GM19035 (cell line): Measurements from ENCODE around the gene INPP5E.
"Not testable (repeated sequence)": the region's sequence is repeated elsewhere in the genome, so short reads cannot be mapped to it uniquely, and the experiment has no call there.

ENCODE experiments used
- ATAC-seq: cut with Tn5 transposase; IDR thresholded peaks from one replicate; pipeline ENCODE4 v1.9.1; 2021; ENCODE audit not compliant: unreplicated experiment

The INPP5E gene

GRCh38 chr9:136430588-136431234 lies 8.9 kb downstream of the INPP5E start:
- ATAC-seq = no peak

- ATAC-seq = no peak
Observed at GRCh38 chr9:136429683-136430491, 9.8 kb downstream of the INPP5E start.

- no peak for ATAC-seq
Observed at GRCh38 chr9:136429075-136429628, 10.5 kb downstream of the INPP5E start.

GRCh38 chr9:136426787-136427186 lies 12.9 kb downstream of the INPP5E start:
- no peak for ATAC-seq

- not testable (repeated sequence) for ATAC-seq
Observed at GRCh38 chr9:136425367-136425766, 14.3 kb downstream of the INPP5E start.

GRCh38 chr9:136424750-136425362 lies 14.8 kb downstream of the INPP5E start:
- ATAC-seq = no peak

GRCh38 chr9:136423432-136424146 lies 16.1 kb downstream of the INPP5E start:
- ATAC-seq = no peak

- no peak for ATAC-seq
Observed at GRCh38 chr9:136422876-136423275, 16.8 kb downstream of the INPP5E start.

GRCh38 chr9:136421791-136422190 lies 17.9 kb downstream of the INPP5E start:
- no peak for ATAC-seq

- no peak for ATAC-seq
Observed at GRCh38 chr9:136419092-136419420, 20.6 kb downstream of the INPP5E start.

- no peak for ATAC-seq
Observed at GRCh38 chr9:136418182-136419091, 21.2 kb downstream of the INPP5E start.

GRCh38 chr9:136416914-136417313 lies 22.7 kb downstream of the INPP5E start:
- ATAC-seq = no peak

GRCh38 chr9:136416427-136416826 lies 23.2 kb downstream of the INPP5E start:
- no peak for ATAC-seq

- ATAC-seq = no peak
Observed at GRCh38 chr9:136412962-136413361, 26.7 kb downstream of the INPP5E start.

GRCh38 chr9:136411378-136411777 lies 28.3 kb downstream of the INPP5E start:
- no peak for ATAC-seq

- ATAC-seq = peak; percentile 86
Observed at GRCh38 chr9:136410500-136411287, 29.0 kb downstream of the INPP5E start, which contains the start of the genes ENTR1 and PMPCA. TSS of gene ENTR1 (minus strand) at chr9:136410614. CDS start at chr9:136410397, 217 bp downstream. TSS of gene PMPCA (plus strand) at chr9:136410658. CDS start at chr9:136410669, 11 bp downstream.

GRCh38 chr9:136409557-136410455 lies 29.8 kb downstream of the INPP5E start:
- peak; percentile 22 for ATAC-seq

GRCh38 chr9:136407911-136408310 lies 31.7 kb downstream of the INPP5E start:
- ATAC-seq = no peak
